Hepatocyte (in vitro differentiated cells): ENCODE measurements around the gene SHQ1.

ENCODE experiments used
- EZH2phosphoT487 ChIP-seq: fragments of 200-600 bp; sonication (generic); IDR thresholded peaks from one replicate; pipeline ENCODE4 v1.6.1; 2018; ENCODE audit warnings: antibody characterized with exemption, mild to moderate bottlenecking, low read depth, moderate library complexity; ENCODE audit not compliant: unreplicated experiment, severe bottlenecking
- TF ChIP-seq, protein P1 (sequence below): fragments of 200-600 bp; sonication (generic); IDR thresholded peaks from 2 replicates; pipeline ENCODE4 v1.5.1; 2016; ENCODE audit warnings: antibody characterized with exemption, mild to moderate bottlenecking; ENCODE audit not compliant: poor library complexity

DNA sequence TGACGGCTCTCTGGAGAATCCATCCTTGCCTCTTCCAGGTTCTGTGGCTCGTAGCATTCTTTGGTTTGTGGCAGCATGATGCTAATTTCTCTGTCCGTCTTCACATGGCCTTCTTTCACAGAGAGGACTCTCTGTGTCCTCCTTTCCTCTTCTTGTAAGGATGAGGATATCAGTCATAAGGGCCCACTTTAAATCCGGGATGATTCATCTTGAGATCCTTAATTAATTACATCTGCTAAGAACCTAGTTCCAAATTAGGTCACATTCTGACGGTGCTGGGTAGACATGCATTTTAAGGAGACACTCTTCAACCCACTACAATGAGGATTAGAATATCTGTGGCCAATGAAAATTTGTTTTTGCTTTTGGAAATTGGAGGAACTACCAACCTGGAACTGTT, 23.9 kb upstream of the SHQ1 start:
- TF ChIP-seq, protein P1, sequence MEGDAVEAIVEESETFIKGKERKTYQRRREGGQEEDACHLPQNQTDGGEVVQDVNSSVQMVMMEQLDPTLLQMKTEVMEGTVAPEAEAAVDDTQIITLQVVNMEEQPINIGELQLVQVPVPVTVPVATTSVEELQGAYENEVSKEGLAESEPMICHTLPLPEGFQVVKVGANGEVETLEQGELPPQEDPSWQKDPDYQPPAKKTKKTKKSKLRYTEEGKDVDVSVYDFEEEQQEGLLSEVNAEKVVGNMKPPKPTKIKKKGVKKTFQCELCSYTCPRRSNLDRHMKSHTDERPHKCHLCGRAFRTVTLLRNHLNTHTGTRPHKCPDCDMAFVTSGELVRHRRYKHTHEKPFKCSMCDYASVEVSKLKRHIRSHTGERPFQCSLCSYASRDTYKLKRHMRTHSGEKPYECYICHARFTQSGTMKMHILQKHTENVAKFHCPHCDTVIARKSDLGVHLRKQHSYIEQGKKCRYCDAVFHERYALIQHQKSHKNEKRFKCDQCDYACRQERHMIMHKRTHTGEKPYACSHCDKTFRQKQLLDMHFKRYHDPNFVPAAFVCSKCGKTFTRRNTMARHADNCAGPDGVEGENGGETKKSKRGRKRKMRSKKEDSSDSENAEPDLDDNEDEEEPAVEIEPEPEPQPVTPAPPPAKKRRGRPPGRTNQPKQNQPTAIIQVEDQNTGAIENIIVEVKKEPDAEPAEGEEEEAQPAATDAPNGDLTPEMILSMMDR = no peak
- TF ChIP-seq EZH2phosphoT487 = no peak
